ENCODE measurements around the gene ARMC2.

- no peak for TF ChIP-seq EZH2 (IDR thresholded peaks at IDR 0.05; ENCODE audit: insufficient read depth, poor library complexity, severe bottlenecking)
- TF ChIP-seq EZH2phosphoT487 (IDR thresholded peaks at IDR 0.05; ENCODE audit: insufficient read depth, low read depth): no peak
Measured at GRCh38 chr6:108799791-108800190, 48.4 kb upstream of the ARMC2 start.

Measured in GM23248 (cell line).